ENCODE data around the gene KRTAP4-5. TPM values are rescaled to one million over a fixed set of nuclear protein-coding genes. Genes with fewer than 3 reads are reported as not detected.
"Not testable (repeated sequence)": the region's sequence is repeated elsewhere in the genome, so short reads cannot be mapped to it uniquely, and the experiment has no call there.

KRTAP4-5 gene
- total RNA-seq (not detected), polyA plus RNA-seq (not detected)
- long read RNA-seq, donor 1 = 0 reads
- long read RNA-seq, donor 2 = 0 reads
- long read RNA-seq, donor 3 = 0 reads
- long read RNA-seq, donor 4 = 0 reads
- long read RNA-seq, donor 5 = 0 reads

DNA sequence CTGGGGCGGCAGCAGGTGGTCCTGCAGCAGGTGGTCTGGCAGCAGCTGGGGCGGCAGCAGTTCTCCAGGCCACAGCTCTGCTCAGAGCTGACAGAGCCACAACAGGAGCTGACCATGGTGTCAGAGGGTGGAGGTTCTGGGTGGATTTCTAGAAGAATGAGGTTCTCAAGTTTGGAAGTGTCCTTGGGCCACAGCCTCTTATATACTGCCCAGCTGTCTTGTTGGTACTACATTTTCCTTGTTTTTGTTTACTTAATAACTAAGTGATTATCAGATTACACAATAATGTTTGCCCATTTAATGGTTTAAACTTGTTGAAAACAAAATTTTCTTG lies at the start of gene KRTAP4-5:
TSS of gene KRTAP4-5 (minus strand) at position 174 of the 334 bp plus-strand sequence. CDS start at position 116, 58 bp downstream.
- no peak for ATAC-seq (ENCODE audit: insufficient read depth, low FRiP score)
- DNase-seq = no peak
- H3K9me3 ChIP-seq (ENCODE audit: control insufficient read depth in 4 of 4, insufficient read depth in 3 of 4, low read length in 3 of 4) = no peaks in the 10 kb centered on the region
- no peaks in the 10 kb centered on the region for H3K27me3 ChIP-seq (ENCODE audit: control insufficient read depth in 3 of 3, insufficient read depth in 3 of 3, low read length in 2 of 3)
- H3K9ac ChIP-seq (ENCODE audit: insufficient read depth in 1 of 2, low read length in 2 of 2) = no peak within 1 kb of the TSS
- no peaks in the 10 kb centered on the region for H3K36me3 ChIP-seq (ENCODE audit: control insufficient read depth in 4 of 4, insufficient read depth in 4 of 4, low read length in 4 of 4)
- 69 to 88% methylated on average over 2 of the region's 2 CpGs for WGBS, 2 donors
- TF ChIP-seq, protein P1, sequence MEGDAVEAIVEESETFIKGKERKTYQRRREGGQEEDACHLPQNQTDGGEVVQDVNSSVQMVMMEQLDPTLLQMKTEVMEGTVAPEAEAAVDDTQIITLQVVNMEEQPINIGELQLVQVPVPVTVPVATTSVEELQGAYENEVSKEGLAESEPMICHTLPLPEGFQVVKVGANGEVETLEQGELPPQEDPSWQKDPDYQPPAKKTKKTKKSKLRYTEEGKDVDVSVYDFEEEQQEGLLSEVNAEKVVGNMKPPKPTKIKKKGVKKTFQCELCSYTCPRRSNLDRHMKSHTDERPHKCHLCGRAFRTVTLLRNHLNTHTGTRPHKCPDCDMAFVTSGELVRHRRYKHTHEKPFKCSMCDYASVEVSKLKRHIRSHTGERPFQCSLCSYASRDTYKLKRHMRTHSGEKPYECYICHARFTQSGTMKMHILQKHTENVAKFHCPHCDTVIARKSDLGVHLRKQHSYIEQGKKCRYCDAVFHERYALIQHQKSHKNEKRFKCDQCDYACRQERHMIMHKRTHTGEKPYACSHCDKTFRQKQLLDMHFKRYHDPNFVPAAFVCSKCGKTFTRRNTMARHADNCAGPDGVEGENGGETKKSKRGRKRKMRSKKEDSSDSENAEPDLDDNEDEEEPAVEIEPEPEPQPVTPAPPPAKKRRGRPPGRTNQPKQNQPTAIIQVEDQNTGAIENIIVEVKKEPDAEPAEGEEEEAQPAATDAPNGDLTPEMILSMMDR (IDR thresholded peaks at IDR 0.05; ENCODE audit: control extremely low read depth, extremely low read depth) = no peak
- H3K4me3 ChIP-seq = no peak within 1 kb of the TSS
- H3K4me1 ChIP-seq (ENCODE audit: control insufficient read depth in 5 of 5, insufficient read depth in 5 of 5, low read length in 5 of 5) = no peaks in the 10 kb centered on the region
- no peak within 1 kb of the TSS for H3K27ac ChIP-seq (ENCODE audit: low read depth in 1 of 2, low read length in 1 of 2)

DNA sequence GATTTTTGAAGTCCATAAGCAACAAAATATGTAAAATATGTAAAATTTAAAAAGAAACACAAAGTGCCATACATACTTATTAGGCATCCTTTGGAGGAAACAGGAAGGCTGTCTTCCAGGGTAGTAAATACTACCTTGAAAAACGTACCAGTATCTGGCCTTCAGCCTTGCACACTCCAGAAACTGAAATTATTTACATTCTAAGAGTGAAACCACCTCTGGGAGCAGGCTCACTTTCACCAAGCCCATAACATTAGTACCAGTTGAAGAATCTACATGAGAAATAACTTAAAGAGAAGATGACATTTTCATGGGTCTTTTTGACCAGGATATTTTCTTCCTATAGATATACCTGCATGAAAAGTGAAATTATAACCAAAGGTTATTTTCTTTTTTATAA lies 46.4 kb upstream of the KRTAP4-5 start:
- WGBS, 2 donors = 25 to 45% methylated on average over 1 of the region's 1 CpG
- Histone ChIP-seq H3K4me3 (no peak overlapping the region), H3K9me3 (ENCODE audit: control insufficient read depth in 4 of 4, insufficient read depth in 3 of 4, low read length in 3 of 4) (peaks cover 0 to 2% (median 1%) of the 10 kb centered on the region in 4 donors), H3K27me3 (ENCODE audit: control insufficient read depth in 3 of 3, insufficient read depth in 3 of 3, low read length in 2 of 3) (no peaks in the 10 kb centered on the region), H3K36me3 (ENCODE audit: control insufficient read depth in 4 of 4, insufficient read depth in 4 of 4, low read length in 4 of 4) (no peaks in the 10 kb centered on the region), H3K9ac (ENCODE audit: insufficient read depth in 1 of 2, low read length in 2 of 2) (no peak overlapping the region), H3K27ac (ENCODE audit: low read depth in 1 of 2, low read length in 1 of 2) (no peak overlapping the region), H3K4me1 (ENCODE audit: control insufficient read depth in 5 of 5, insufficient read depth in 5 of 5, low read length in 5 of 5) (no peaks in the 10 kb centered on the region)
- TF ChIP-seq, protein P1 (IDR thresholded peaks at IDR 0.05; ENCODE audit: control extremely low read depth, extremely low read depth) = no peak
- DNase-seq (no peak), ATAC-seq (ENCODE audit: insufficient read depth, low FRiP score) (no peak)

DNA sequence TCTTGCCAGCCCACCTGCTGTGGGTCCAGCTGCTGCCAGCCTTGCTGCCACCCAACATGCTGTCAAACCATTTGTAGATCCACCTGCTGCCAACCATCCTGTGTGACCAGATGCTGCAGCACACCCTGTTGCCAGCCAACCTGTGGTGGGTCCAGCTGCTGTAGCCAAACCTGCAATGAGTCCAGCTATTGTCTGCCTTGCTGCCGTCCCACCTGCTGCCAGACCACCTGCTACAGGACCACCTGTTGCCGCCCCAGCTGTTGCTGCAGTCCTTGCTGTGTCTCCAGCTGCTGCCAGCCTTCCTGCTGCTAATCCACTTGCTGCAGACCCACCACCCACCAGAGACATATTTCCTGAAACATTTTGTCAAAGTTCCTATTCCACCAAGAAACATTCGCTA lies 40.7 kb upstream of the KRTAP4-5 start:
- TF ChIP-seq, protein P1 (IDR thresholded peaks at IDR 0.05; ENCODE audit: control extremely low read depth, extremely low read depth) = no peak
- 84 to 93% methylated on average over 3 of the region's 3 CpGs for whole genome bisulfite sequencing, 2 donors
- Histone ChIP-seq H3K9me3 (ENCODE audit: control insufficient read depth in 4 of 4, insufficient read depth in 3 of 4, low read length in 3 of 4) (peaks cover 0 to 8% (median 0%) of the 10 kb centered on the region in 4 donors), H3K27me3 (ENCODE audit: control insufficient read depth in 3 of 3, insufficient read depth in 3 of 3, low read length in 2 of 3) (no peaks in the 10 kb centered on the region), H3K4me1 (ENCODE audit: control insufficient read depth in 5 of 5, insufficient read depth in 5 of 5, low read length in 5 of 5) (no peaks in the 10 kb centered on the region), H3K27ac (ENCODE audit: low read depth in 1 of 2, low read length in 1 of 2) (no peak overlapping the region), H3K9ac (ENCODE audit: insufficient read depth in 1 of 2, low read length in 2 of 2) (no peak overlapping the region), H3K36me3 (ENCODE audit: control insufficient read depth in 4 of 4, insufficient read depth in 4 of 4, low read length in 4 of 4) (no peaks in the 10 kb centered on the region), H3K4me3 (no peak overlapping the region)
- DNase-seq (no peak), ATAC-seq (ENCODE audit: insufficient read depth, low FRiP score) (no peak)

DNA sequence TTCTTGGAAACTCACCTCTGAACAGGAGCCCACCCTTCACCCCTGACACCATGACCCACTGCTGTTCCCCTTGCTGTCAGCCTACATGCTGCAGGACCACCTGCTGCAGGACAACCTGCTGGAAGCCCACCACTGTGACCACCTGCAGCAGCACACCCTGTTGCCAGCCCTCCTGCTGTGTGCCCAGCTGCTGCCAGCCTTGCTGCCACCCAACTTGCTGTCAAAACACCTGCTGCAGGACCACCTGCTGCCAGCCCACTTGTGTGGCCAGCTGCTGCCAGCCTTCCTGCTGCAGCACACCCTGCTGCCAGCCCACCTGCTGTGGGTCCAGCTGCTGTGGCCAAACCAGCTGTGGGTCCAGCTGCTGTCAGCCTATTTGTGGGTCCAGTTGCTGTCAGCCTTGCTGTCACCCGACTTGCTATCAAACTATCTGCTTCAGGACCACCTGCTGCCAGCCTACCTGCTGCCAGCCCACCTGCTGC lies 40.3 kb upstream of the KRTAP4-5 start, which contains the start of gene KRTAP9-1:
TSS of gene KRTAP9-1 (plus strand) at position 51 of the 482 bp plus-strand sequence. CDS start at position 51, 0 bp downstream.
- WGBS, 2 donors = 80 to 93% methylated on average over 1 of the region's 1 CpG
- H3K4me3 ChIP-seq; H3K9ac ChIP-seq (ENCODE audit: insufficient read depth in 1 of 2, low read length in 2 of 2); DNase-seq; H3K27ac ChIP-seq (ENCODE audit: low read depth in 1 of 2, low read length in 1 of 2); H3K4me1 ChIP-seq (ENCODE audit: control insufficient read depth in 5 of 5, insufficient read depth in 5 of 5, low read length in 5 of 5); H3K36me3 ChIP-seq (ENCODE audit: control insufficient read depth in 4 of 4, insufficient read depth in 4 of 4, low read length in 4 of 4); H3K9me3 ChIP-seq (ENCODE audit: control insufficient read depth in 4 of 4, insufficient read depth in 3 of 4, low read length in 3 of 4); H3K27me3 ChIP-seq (ENCODE audit: control insufficient read depth in 3 of 3, insufficient read depth in 3 of 3, low read length in 2 of 3); ATAC-seq (ENCODE audit: insufficient read depth, low FRiP score): not testable (repeated sequence)

Measured in lung (tissue), 16 donors.